GM12892 (cell line): ENCODE data around the gene CMTM4. TPM values are rescaled to one million over a fixed set of nuclear protein-coding genes. Genes with fewer than 3 reads are reported as not detected.

Experiments used
- DNase-seq: peaks from one replicate; pipeline ENCODE4 v3.0.0; 2011; ENCODE audit not compliant: insufficient read length
- FAIRE-seq: peaks from 2 replicates; lab custom pipeline; 2011; peaks lifted over from hg19 to GRCh38; lab: Jason Lieb, UNC
- POLR2A ChIP-seq: IDR thresholded peaks from 2 replicates; pipeline ENCODE4 v1.6.1; 2011; ENCODE audit warnings: low read depth, low read length, control low read depth
- POLR2AphosphoS5 ChIP-seq: IDR thresholded peaks from 2 replicates; pipeline ENCODE4 v1.6.1; 2011; ENCODE audit warnings: low read depth, low read length, control low read depth
- TAF1 ChIP-seq: IDR thresholded peaks from 2 replicates; pipeline ENCODE4 v1.6.1; 2011; ENCODE audit warnings: low read depth, mild to moderate bottlenecking, control low read depth, low read length, borderline replicate concordance
- polyA plus RNA-seq: library from polyadenylated mRNA; unstranded; fragments of >200 nt; gene quantifications from one replicate; pipeline ENCODE4 v1.2.1, GENCODE V29; 2012; ENCODE audit warnings: missing spikeins, inconsistent platforms; ENCODE audit not compliant: missing spikeins

Gene CMTM4
- polyA plus RNA-seq: 0.55 TPM

DNA sequence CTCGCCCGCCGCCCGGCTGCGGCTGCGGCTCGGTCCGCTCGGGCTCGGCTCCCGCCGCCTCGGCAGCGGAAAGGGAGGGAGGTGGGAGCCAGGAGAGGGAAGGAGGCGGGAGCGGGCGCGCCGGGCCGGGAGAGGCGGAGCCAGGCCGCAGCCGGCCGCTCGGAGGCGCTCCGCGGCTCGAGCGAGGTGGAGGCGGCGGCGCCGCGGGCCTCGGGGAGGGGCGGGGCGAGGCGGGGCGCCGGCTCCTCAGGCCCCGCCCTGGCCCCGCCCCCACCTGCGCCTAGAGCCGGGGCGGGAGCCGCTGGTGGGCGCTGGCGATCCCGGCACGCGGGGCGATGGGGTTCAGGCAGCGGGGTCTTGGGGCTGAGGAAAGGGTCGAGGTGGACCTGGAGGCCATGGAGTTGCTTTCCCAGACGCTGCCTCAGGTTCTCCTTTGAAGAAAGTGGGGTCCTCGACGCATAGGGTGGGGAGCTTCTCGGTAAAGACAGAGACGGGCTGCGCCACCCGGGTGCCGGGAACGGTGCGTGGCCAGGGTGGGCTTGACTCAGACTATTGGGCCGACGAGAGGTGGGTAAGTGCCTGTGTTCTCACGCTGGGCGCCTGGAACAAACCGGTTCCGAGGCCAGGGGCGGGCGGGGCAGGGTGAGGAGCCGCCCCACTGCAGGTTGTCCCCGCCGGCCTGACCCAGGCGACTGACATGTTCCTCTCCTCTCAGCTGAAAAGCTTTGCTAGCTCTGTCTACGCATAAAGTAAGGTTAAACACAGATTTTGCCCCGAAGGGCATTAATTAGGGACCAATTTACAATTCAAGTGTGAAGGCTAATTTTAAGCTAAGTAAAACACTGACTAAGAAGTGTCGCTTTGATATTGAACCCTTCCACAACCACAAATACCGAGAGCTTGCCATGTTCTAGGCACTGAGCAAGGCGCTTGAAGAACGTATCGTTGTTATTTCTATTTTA lies at the start of gene CMTM4:
TSS of gene CMTM4 (minus strand) at position 75 of the 962 bp plus-strand sequence. CDS start 218 bp downstream, outside the sequence.
- FAIRE-seq: peak; percentile 40
- DNase-seq: peak; percentile 87
- TF ChIP-seq TAF1 (no peak), POLR2AphosphoS5 (no peak), POLR2A (no peak)

- DNase-seq: no peak
- TF ChIP-seq TAF1 (no peak), POLR2A (no peak), POLR2AphosphoS5 (no peak)
- FAIRE-seq: no peak
Observed at GRCh38 chr16:66746048-66746447, 49.5 kb upstream of the CMTM4 start.

DNA sequence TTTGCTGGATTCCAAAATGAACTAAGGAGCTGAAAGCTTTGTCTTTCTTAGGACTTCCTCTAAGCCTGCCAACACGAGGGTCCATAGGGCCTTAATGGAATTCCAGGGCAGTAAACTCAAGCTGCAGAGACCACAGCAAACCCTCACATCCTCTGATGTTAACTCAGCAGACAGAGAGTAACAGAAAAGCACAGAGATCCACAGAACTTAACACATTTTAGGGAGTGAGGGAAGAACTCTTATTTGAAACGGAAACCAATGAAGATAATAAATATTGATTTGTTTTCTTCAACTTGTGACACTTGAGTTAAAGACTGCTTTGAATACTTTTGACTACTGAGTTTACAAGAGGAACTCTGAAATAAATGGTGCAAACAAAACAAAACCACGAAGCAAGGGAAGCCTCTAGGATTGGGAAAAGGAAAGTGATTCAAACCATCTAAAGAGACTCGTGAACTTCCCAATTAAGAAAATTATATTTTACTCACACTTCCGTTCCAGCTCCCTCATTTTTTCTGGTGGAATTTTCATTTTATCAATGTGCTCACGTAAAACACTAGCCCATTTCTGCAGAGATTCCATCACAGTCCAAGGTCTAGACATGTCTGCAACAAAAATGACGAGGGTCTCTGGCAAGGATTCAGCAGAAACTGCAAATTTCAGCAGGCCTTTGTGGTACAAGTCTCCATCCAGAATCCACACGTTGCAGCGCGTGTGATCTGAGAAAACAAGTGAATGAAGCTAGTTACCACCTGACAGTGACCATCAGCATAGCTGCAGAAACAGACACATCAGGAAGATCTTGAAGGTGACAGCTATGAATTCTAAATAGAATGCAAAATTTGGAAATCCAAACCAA lies 45.6 kb upstream of the CMTM4 start:
- FAIRE-seq: no peak
- TF ChIP-seq POLR2A (no peak), POLR2AphosphoS5 (no peak), TAF1 (no peak)
- no peak for DNase-seq

- TF ChIP-seq POLR2AphosphoS5: no peak
- TF ChIP-seq POLR2A: no peak
- no peak for TF ChIP-seq TAF1
- FAIRE-seq (no peak), DNase-seq (no peak)
Observed at GRCh38 chr16:66741169-66741900, 44.8 kb upstream of the CMTM4 start.

GRCh38 chr16:66740533-66740932 lies 44.0 kb upstream of the CMTM4 start:
- TF ChIP-seq TAF1 (no peak), POLR2AphosphoS5 (no peak), POLR2A (no peak)
- DNase-seq (no peak), FAIRE-seq (no peak)

DNA sequence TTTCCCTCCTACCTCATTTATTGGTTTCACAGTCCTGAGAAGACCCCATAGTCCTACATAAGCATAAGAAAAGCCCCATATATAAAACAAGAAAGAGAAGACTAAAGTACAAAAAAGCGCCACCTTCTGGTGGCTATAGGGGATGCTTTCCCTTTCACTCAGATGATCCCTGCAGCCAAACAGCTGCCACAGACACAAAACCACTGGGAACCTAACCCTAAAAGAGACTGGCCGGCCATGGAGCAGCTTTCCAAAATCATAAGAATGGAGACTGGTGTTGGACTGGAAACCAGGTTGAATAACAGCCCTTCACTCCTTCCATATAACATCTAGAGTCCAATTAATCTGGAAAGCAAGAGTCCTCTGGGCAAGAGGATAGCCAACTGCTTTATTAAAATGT lies 43.5 kb upstream of the CMTM4 start:
- FAIRE-seq (no peak), DNase-seq (peak; percentile 27)
- TF ChIP-seq TAF1: no peak
- no peak for TF ChIP-seq POLR2AphosphoS5
- TF ChIP-seq POLR2A: no peak

DNA sequence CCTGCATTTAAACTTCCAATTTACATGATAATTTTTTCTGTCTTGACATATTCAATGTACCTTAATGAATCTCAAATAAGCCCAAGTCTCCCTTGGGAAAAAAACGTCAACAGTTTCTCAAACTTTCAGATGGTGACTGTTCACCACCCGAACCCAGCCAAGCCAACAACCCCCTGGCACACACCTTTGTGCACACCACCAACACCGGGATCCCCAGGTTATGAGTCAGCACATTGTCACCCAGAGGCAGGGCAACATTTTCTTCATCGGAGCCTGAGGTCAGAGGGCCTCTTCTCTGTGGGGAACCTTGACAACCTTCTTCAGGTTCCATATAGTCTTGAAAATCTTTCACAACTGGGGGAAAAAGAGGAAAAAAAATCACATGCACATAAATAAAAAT lies 39.3 kb upstream of the CMTM4 start:
- TF ChIP-seq TAF1 (no peak), POLR2A (no peak), POLR2AphosphoS5 (no peak)
- FAIRE-seq (no peak), DNase-seq (no peak)

DNA sequence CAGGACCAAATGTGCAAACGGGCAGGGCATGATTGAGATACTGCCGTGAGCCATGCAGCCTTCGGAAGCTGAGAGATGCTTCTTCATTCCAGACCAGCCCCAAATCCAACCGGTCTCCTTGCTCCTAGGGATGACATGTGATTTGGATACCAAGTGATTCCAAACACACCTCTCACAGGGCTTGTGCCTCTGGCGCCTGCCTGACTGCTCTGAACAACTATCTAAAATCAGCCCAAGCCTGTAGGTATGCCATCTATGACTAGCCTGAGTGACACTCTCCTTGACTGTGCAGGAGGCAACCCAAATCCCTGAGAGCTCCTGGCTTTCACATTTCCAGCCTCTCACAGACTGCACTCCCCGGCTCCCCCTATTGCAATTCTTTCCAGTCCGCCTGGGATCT lies 34.6 kb upstream of the CMTM4 start:
- no peak for FAIRE-seq
- TF ChIP-seq POLR2A (peak; percentile 46; the same call in 1 of the 2 replicates), POLR2AphosphoS5 (no peak), TAF1 (no peak)
- no peak for DNase-seq

DNA sequence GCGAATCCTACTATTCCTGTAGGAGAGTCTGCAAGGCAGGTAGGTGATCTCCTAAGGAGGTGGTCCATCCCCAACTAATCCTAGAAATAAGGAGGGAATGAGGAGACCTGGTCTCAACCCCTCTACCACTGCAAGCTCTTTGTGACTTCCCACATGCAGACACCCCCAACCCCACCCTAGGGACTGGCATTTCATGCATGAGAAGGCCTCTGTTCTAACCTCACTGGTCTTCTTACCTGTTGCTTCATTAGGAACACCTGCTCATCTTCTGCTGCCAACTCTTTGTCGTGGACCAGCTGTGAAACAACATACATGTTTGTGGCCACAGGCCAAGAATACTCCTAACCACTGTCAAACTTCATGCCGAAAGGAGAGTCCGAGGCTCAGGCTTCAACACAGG lies 32.3 kb upstream of the CMTM4 start:
- DNase-seq (no peak), FAIRE-seq (no peak)
- TF ChIP-seq POLR2AphosphoS5 (no peak), POLR2A (no peak), TAF1 (no peak)

- FAIRE-seq (peak; percentile 21), DNase-seq (no peak)
- TF ChIP-seq TAF1: no peak
- TF ChIP-seq POLR2AphosphoS5: no peak
- TF ChIP-seq POLR2A: no peak
Observed at GRCh38 chr16:66728117-66728787, 31.7 kb upstream of the CMTM4 start.

- TF ChIP-seq TAF1: no peak
- no peak for TF ChIP-seq POLR2A
- TF ChIP-seq POLR2AphosphoS5: no peak
- DNase-seq (no peak), FAIRE-seq (no peak)
Observed at GRCh38 chr16:66720766-66721165, 24.2 kb upstream of the CMTM4 start.
